GM19099 (cell line): Measurements from ENCODE around the gene SCAI.

Experiments used
- POLR2A ChIP-seq: IDR thresholded peaks from 3 replicates; pipeline ENCODE4 v1.6.1; 2011; ENCODE audit warnings: low read depth; ENCODE audit not compliant: insufficient read length; ENCODE audit errors: extremely low read depth

The SCAI gene

GRCh38 chr9:125085703-125086477 is 57.4 kb downstream of the SCAI start:
- TF ChIP-seq POLR2A, result no peak

GRCh38 chr9:125079931-125080330 is 63.4 kb downstream of the SCAI start:
- TF ChIP-seq POLR2A, result no peak

- TF ChIP-seq POLR2A, result no peak
Observed at GRCh38 chr9:125075997-125076396, 67.3 kb downstream of the SCAI start.

- TF ChIP-seq POLR2A, result no peak
Observed at GRCh38 chr9:125074976-125075375, 68.4 kb downstream of the SCAI start.

- no peak for TF ChIP-seq POLR2A
Observed at GRCh38 chr9:125066839-125067619, 76.3 kb downstream of the SCAI start.

- TF ChIP-seq POLR2A, result no peak
Observed at GRCh38 chr9:125061391-125061790, 81.9 kb downstream of the SCAI start.

GRCh38 chr9:125049212-125050049 is 93.9 kb downstream of the SCAI start:
- TF ChIP-seq POLR2A, result no peak

- no peak for TF ChIP-seq POLR2A
Observed at GRCh38 chr9:125043631-125044030, 99.7 kb downstream of the SCAI start.

GRCh38 chr9:125043148-125043547 is 100.2 kb downstream of the SCAI start:
- TF ChIP-seq POLR2A, result no peak

GRCh38 chr9:125038166-125038565 is 105.2 kb downstream of the SCAI start:
- no peak for TF ChIP-seq POLR2A

GRCh38 chr9:125028041-125028440 is 115.3 kb downstream of the SCAI start:
- TF ChIP-seq POLR2A, result no peak

- TF ChIP-seq POLR2A, result no peak
Observed at GRCh38 chr9:125024917-125025316, 118.4 kb downstream of the SCAI start.

GRCh38 chr9:125021069-125021468 is 122.3 kb downstream of the SCAI start:
- TF ChIP-seq POLR2A, result no peak

- no peak for TF ChIP-seq POLR2A
Observed at GRCh38 chr9:125008599-125008998, 134.7 kb downstream of the SCAI start.

GRCh38 chr9:125003332-125003731 is 140.0 kb downstream of the SCAI start:
- TF ChIP-seq POLR2A, result no peak
